C4-2B (cell line): ENCODE measurements around the gene ANTKMT.

ENCODE experiments used
- H3K27ac ChIP-seq: fragments of 450-650 bp; 2 replicates; pipeline ENCODE4 v1.5.1; 2017
- CTCF ChIP-seq: fragments of 450-650 bp; conservative IDR thresholded peaks from 2 replicates; pipeline ENCODE4 v1.5.1; 2017; ENCODE audit warnings: mild to moderate bottlenecking
- ZFX ChIP-seq: fragments of 450-650 bp; IDR thresholded peaks from 2 replicates; pipeline ENCODE4 v1.6.1; 2017

ANTKMT gene

GRCh38 chr16:687499-687898 is 33.4 kb upstream of the ANTKMT start:
- TF ChIP-seq ZFX (no peak), CTCF (no peak)
- H3K27ac ChIP-seq = no peak overlapping the region

GRCh38 chr16:689175-689897 is 31.6 kb upstream of the ANTKMT start:
- peak overlapping the region; percentile 83 for H3K27ac ChIP-seq
- no peak for TF ChIP-seq ZFX
- no peak for TF ChIP-seq CTCF

- peak overlapping the region; percentile 83; the same call in 1 of the 2 replicates for H3K27ac ChIP-seq
These were observed 29.7 kb upstream of the ANTKMT start for GRCh38 chr16:691242-691641.

GRCh38 chr16:692356-693108 is 28.4 kb upstream of the ANTKMT start:
- H3K27ac ChIP-seq = no peak overlapping the region
- TF ChIP-seq CTCF (no peak), ZFX (no peak)

GRCh38 chr16:693364-693763 is 27.6 kb upstream of the ANTKMT start:
- H3K27ac ChIP-seq = no peak overlapping the region
- TF ChIP-seq ZFX (no peak), CTCF (no peak)

- TF ChIP-seq CTCF = no peak
- no peak for TF ChIP-seq ZFX
- no peak overlapping the region for H3K27ac ChIP-seq
These were observed 27.2 kb upstream of the ANTKMT start for GRCh38 chr16:693766-694165.

- TF ChIP-seq ZFX (no peak), CTCF (no peak)
- H3K27ac ChIP-seq = peak overlapping the region; percentile 94; the same call in 1 of the 2 replicates
These were observed 26.6 kb upstream of the ANTKMT start for GRCh38 chr16:694187-694862.
